ENCODE results near the gene OSBPL8.

Gene OSBPL8

GRCh38 chr12:76554405-76555230 lies 5.0 kb downstream of the OSBPL8 start:
- Histone ChIP-seq H3F3A (ENCODE audit: insufficient read depth, low read length) (no peaks in the 10 kb centered on the region), H3K4me2 (ENCODE audit: low read length) (peak overlapping the region; percentile 21), H3K79me2 (ENCODE audit: insufficient read depth, low read length) (peaks cover 71% of the 10 kb centered on the region), H3K9ac (ENCODE audit: low read length) (no peak overlapping the region), H2AFZ (ENCODE audit: low read length) (no peak overlapping the region), H4K20me1 (ENCODE audit: insufficient read depth, low read length) (no peaks in the 10 kb centered on the region), H3K36me3 (ENCODE audit: insufficient read depth, low read length) (no peaks in the 10 kb centered on the region), H3K27me3 (ENCODE audit: insufficient read depth, low read length) (no peaks in the 10 kb centered on the region), H3K9me3 (ENCODE audit: low read length) (no peaks in the 10 kb centered on the region), H3K4me1 (ENCODE audit: insufficient read depth, low read length, severe bottlenecking) (peaks cover 65% of the 10 kb centered on the region), H3K4me3 (ENCODE audit: low read depth, low read length, poor library complexity, severe bottlenecking) (no peak overlapping the region), H3K27ac (ENCODE audit: low read depth, low read length, poor library complexity, severe bottlenecking) (peak overlapping the region; percentile 60), H3K9me2 (ENCODE audit: low read depth, low read length) (no peaks in the 10 kb centered on the region)
- TF ChIP-seq CTCF (IDR thresholded peaks at IDR 0.05; ENCODE audit: low read length) = no peak
- TF ChIP-seq EZH2 (IDR thresholded peaks at IDR 0.05; ENCODE audit: borderline replicate concordance, low read length) = no peak

GRCh38 chr12:76552343-76552938 lies 7.1 kb downstream of the OSBPL8 start:
- no peak overlapping the region; the same call in 1 of the 2 replicates for H3K4me2 ChIP-seq (ENCODE audit: low read length)
- H3K4me3 ChIP-seq (ENCODE audit: low read depth, low read length, poor library complexity, severe bottlenecking) = no peak overlapping the region
- H2AFZ ChIP-seq (ENCODE audit: low read length) = no peak overlapping the region
- H3F3A ChIP-seq (ENCODE audit: insufficient read depth, low read length) = no peaks in the 10 kb centered on the region
- no peaks in the 10 kb centered on the region for H3K9me2 ChIP-seq (ENCODE audit: low read depth, low read length)
- H3K27ac ChIP-seq (ENCODE audit: low read depth, low read length, poor library complexity, severe bottlenecking) = peak overlapping the region; percentile 38
- no peaks in the 10 kb centered on the region for H3K36me3 ChIP-seq (ENCODE audit: insufficient read depth, low read length)
- H3K9ac ChIP-seq (ENCODE audit: low read length) = no peak overlapping the region
- no peaks in the 10 kb centered on the region for H4K20me1 ChIP-seq (ENCODE audit: insufficient read depth, low read length)
- no peaks in the 10 kb centered on the region for H3K9me3 ChIP-seq (ENCODE audit: low read length)
- no peaks in the 10 kb centered on the region for H3K27me3 ChIP-seq (ENCODE audit: insufficient read depth, low read length)
- H3K79me2 ChIP-seq (ENCODE audit: insufficient read depth, low read length) = peaks cover 72% of the 10 kb centered on the region
- TF ChIP-seq CTCF (IDR thresholded peaks at IDR 0.05; ENCODE audit: low read length) = no peak
- TF ChIP-seq EZH2 (IDR thresholded peaks at IDR 0.05; ENCODE audit: borderline replicate concordance, low read length) = no peak
- H3K4me1 ChIP-seq (ENCODE audit: insufficient read depth, low read length, severe bottlenecking) = peaks cover 54% of the 10 kb centered on the region

GRCh38 chr12:76551482-76551888 lies 8.1 kb downstream of the OSBPL8 start:
- Histone ChIP-seq H3K4me1 (ENCODE audit: insufficient read depth, low read length, severe bottlenecking) (peaks cover 45% of the 10 kb centered on the region), H3K79me2 (ENCODE audit: insufficient read depth, low read length) (peaks cover 76% of the 10 kb centered on the region), H3K27ac (ENCODE audit: low read depth, low read length, poor library complexity, severe bottlenecking) (no peak overlapping the region), H3K4me3 (ENCODE audit: low read depth, low read length, poor library complexity, severe bottlenecking) (no peak overlapping the region), H3K36me3 (ENCODE audit: insufficient read depth, low read length) (no peaks in the 10 kb centered on the region), H4K20me1 (ENCODE audit: insufficient read depth, low read length) (no peaks in the 10 kb centered on the region), H3K4me2 (ENCODE audit: low read length) (no peak overlapping the region), H3F3A (ENCODE audit: insufficient read depth, low read length) (no peaks in the 10 kb centered on the region), H3K27me3 (ENCODE audit: insufficient read depth, low read length) (no peaks in the 10 kb centered on the region), H3K9me3 (ENCODE audit: low read length) (no peaks in the 10 kb centered on the region), H3K9ac (ENCODE audit: low read length) (no peak overlapping the region), H3K9me2 (ENCODE audit: low read depth, low read length) (no peaks in the 10 kb centered on the region), H2AFZ (ENCODE audit: low read length) (no peak overlapping the region)
- TF ChIP-seq CTCF (IDR thresholded peaks at IDR 0.05; ENCODE audit: low read length) = no peak
- no peak for TF ChIP-seq EZH2 (IDR thresholded peaks at IDR 0.05; ENCODE audit: borderline replicate concordance, low read length)
